ENCODE measurements around the gene FBN1.

FBN1 gene

GRCh38 chr15:48486228-48486627 lies 159.3 kb downstream of the FBN1 start:
- Mint-ChIP-seq H3K27me3 (ENCODE audit: low read depth, poor library complexity) (no peaks in the 10 kb centered on the region), H3K9me3 (no peaks in the 10 kb centered on the region), H3K36me3 (ENCODE audit: low read depth) (peaks cover 56% of the 10 kb centered on the region), H3K4me3 (no peak overlapping the region), H3K4me1 (no peaks in the 10 kb centered on the region), H3K27ac (no peak overlapping the region)
- TF ChIP-seq CTCF (IDR thresholded peaks at IDR 0.05) = no peak
- DNase-seq = no peak

- no peak for DNase-seq
- no peak overlapping the region for H3K4me3 Mint-ChIP-seq
- no peaks in the 10 kb centered on the region for H3K4me1 Mint-ChIP-seq
Measured at GRCh38 chr15:48481802-48482201, 163.7 kb downstream of the FBN1 start.

GRCh38 chr15:48479751-48480150 lies 165.8 kb downstream of the FBN1 start:
- no peak for DNase-seq
- no peaks in the 10 kb centered on the region for H3K4me1 Mint-ChIP-seq
- H3K36me3 Mint-ChIP-seq (ENCODE audit: low read depth) = peaks cover 16% of the 10 kb centered on the region
- H3K27me3 Mint-ChIP-seq (ENCODE audit: low read depth, poor library complexity) = no peaks in the 10 kb centered on the region
- no peak overlapping the region for H3K4me3 Mint-ChIP-seq
- TF ChIP-seq CTCF (IDR thresholded peaks at IDR 0.05) = no peak
- H3K9me3 Mint-ChIP-seq = no peaks in the 10 kb centered on the region
- H3K27ac Mint-ChIP-seq = no peak overlapping the region

More at GRCh38 chr15:48481802-48482201, 163.7 kb downstream of the FBN1 start:
- Mint-ChIP-seq H3K9me3 (no peaks in the 10 kb centered on the region), H3K27me3 (ENCODE audit: low read depth, poor library complexity) (no peaks in the 10 kb centered on the region), H3K36me3 (ENCODE audit: low read depth) (peaks cover 28% of the 10 kb centered on the region), H3K27ac (no peak overlapping the region)
- TF ChIP-seq CTCF (IDR thresholded peaks at IDR 0.05) = no peak

GRCh38 chr15:48478581-48478980 lies 166.9 kb downstream of the FBN1 start:
- no peaks in the 10 kb centered on the region for H3K4me1 Mint-ChIP-seq
- no peak for TF ChIP-seq CTCF (IDR thresholded peaks at IDR 0.05)
- H3K9me3 Mint-ChIP-seq = no peaks in the 10 kb centered on the region
- no peak overlapping the region for H3K27ac Mint-ChIP-seq
- H3K27me3 Mint-ChIP-seq (ENCODE audit: low read depth, poor library complexity) = no peaks in the 10 kb centered on the region
- peaks cover 12% of the 10 kb centered on the region for H3K36me3 Mint-ChIP-seq (ENCODE audit: low read depth)
- no peak overlapping the region for H3K4me3 Mint-ChIP-seq
- no peak for DNase-seq

- no peak for DNase-seq
- H3K9me3 Mint-ChIP-seq = no peaks in the 10 kb centered on the region
- no peak for TF ChIP-seq CTCF (IDR thresholded peaks at IDR 0.05)
- peaks cover 8% of the 10 kb centered on the region for H3K36me3 Mint-ChIP-seq (ENCODE audit: low read depth)
- no peak overlapping the region for H3K27ac Mint-ChIP-seq
- no peak overlapping the region for H3K4me3 Mint-ChIP-seq
- H3K27me3 Mint-ChIP-seq (ENCODE audit: low read depth, poor library complexity) = no peaks in the 10 kb centered on the region
- no peaks in the 10 kb centered on the region for H3K4me1 Mint-ChIP-seq
Measured at GRCh38 chr15:48477795-48478360, 167.6 kb downstream of the FBN1 start.

GRCh38 chr15:48475600-48476395 lies 169.7 kb downstream of the FBN1 start:
- Mint-ChIP-seq H3K36me3 (ENCODE audit: low read depth) (peaks cover 20% of the 10 kb centered on the region), H3K9me3 (no peaks in the 10 kb centered on the region), H3K27me3 (ENCODE audit: low read depth, poor library complexity) (no peaks in the 10 kb centered on the region), H3K27ac (no peak overlapping the region), H3K4me3 (no peak overlapping the region), H3K4me1 (no peaks in the 10 kb centered on the region)
- no peak for TF ChIP-seq CTCF (IDR thresholded peaks at IDR 0.05)
- DNase-seq = no peak
